K562 (cell line): ENCODE results near the gene PCED1B. TPM values are rescaled to one million over a fixed set of nuclear protein-coding genes. Genes with fewer than 3 reads are reported as not detected.

ENCODE experiments used
- ATAC-seq: fragments of 200-7000 bp; cut with Tn5 transposase; 3 replicates; pipeline ENCODE4 v1.9.1; 2020; ENCODE audit warnings: moderate library complexity
- BruUV-seq: library from RNA; stranded (reverse); fragments of 400-500 nt; replicated peaks from 2 replicates; lab custom pipeline; 2021; lab: Mats Ljungman, UMichigan
- CTCF ChIA-PET: fragments of 300-600 bp; formaldehyde crosslinking; extraction: SDS; loops from one replicate; lab custom pipeline; 2021; ENCODE audit warnings: low intra/inter-chr PET ratio; lab: Yijun Ruan, JAX
- POLR2A ChIA-PET: fragments of 300-600, 350-650 bp; sonication (Branson Sonifier 250); formaldehyde crosslinking; extraction: SDS; loops from one replicate; lab custom pipeline; 2021; ENCODE audit warnings: antibody characterized with exemption, inconsistent platforms; lab: Yijun Ruan, JAX
- DNase-seq, 4 experiments: peaks; one replicate each; pipeline versions ENCODE4 v3.0.0 to v3.0.0-alpha.2; 2011 to 2018; ENCODE audit warnings: low spot score in 3 of 4, mixed read lengths in 3 of 4; ENCODE audit errors: extremely low read depth in 1 of 4
- FAIRE-seq: peaks from 2 replicates; lab custom pipeline; 2011; peaks lifted over from hg19 to GRCh38; lab: Jason Lieb, UNC
- H2AFZ ChIP-seq: 2 replicates; pipeline ENCODE4 v1.6.0; 2011; ENCODE audit warnings: low read depth, low read length, control low read depth, inconsistent platforms
- H3K27ac ChIP-seq: fragments of 200-600 bp; 3 replicates; pipeline ENCODE4 v1.8.0; 2011; ENCODE audit warnings: low read depth, mild to moderate bottlenecking, control low read depth, inconsistent platforms, low read length, moderate library complexity, mixed read lengths; ENCODE audit errors: extremely low read depth
- H3K27me3 ChIP-seq, 2 experiments: fragments of 300-600 bp in 1 of 2; 2 replicates in 1 of 2; 3 replicates in 1 of 2; pipeline versions ENCODE4 v1.6.0 to v1.8.0; 2011; ENCODE audit warnings: inconsistent platforms in 2 of 2, low read length in 2 of 2, mild to moderate bottlenecking in 1 of 2, mixed read lengths in 1 of 2, moderate library complexity in 1 of 2; ENCODE audit not compliant: control insufficient read depth in 2 of 2, insufficient read depth in 2 of 2
- H3K36me3 ChIP-seq: fragments of 300-600 bp; 3 replicates; pipeline ENCODE4 v1.8.0; 2011; ENCODE audit warnings: mild to moderate bottlenecking, low read length, inconsistent platforms; ENCODE audit not compliant: control insufficient read depth, insufficient read depth
- H3K4me1 ChIP-seq, 2 experiments: fragments of 200-600 bp in 1 of 2; replicated peaks in 1 of 2; 2 replicates in 1 of 2; 3 replicates in 1 of 2; pipeline versions ENCODE4 v1.5.1 to v1.8.0; 2011; ENCODE audit warnings: inconsistent platforms in 2 of 2, low read length in 2 of 2, mild to moderate bottlenecking in 1 of 2, mixed read lengths in 1 of 2, moderate library complexity in 1 of 2; ENCODE audit not compliant: control insufficient read depth in 2 of 2, insufficient read depth in 2 of 2
- H3K4me2 ChIP-seq: 2 replicates; pipeline ENCODE4 v1.6.1; 2011; ENCODE audit warnings: low read length, control low read depth, inconsistent platforms, mixed read lengths; ENCODE audit not compliant: insufficient read depth
- H3K4me3 ChIP-seq: fragments of 200-600 bp; sonication (generic), shearing (Covaris generic); 2 replicates; pipeline ENCODE4 v1.5.1; 2016; ENCODE audit warnings: control low read depth, inconsistent platforms
- H3K79me2 ChIP-seq: fragments of 200-600 bp; 3 replicates; pipeline ENCODE4 v1.8.0; 2011; ENCODE audit warnings: low read length, inconsistent platforms; ENCODE audit not compliant: control insufficient read depth, insufficient read depth
- H3K9ac ChIP-seq, 2 experiments: 2 replicates each; pipeline versions ENCODE4 v1.6.0 to v1.6.1; 2011; ENCODE audit warnings: low read depth in 2 of 2, low read length in 2 of 2, control low read depth in 1 of 2, inconsistent platforms in 1 of 2, mild to moderate bottlenecking in 1 of 2, mixed read lengths in 1 of 2; ENCODE audit not compliant: insufficient read depth in 1 of 2
- H3K9me1 ChIP-seq: one replicate; pipeline ENCODE4 v1.6.0; 2011; ENCODE audit warnings: inconsistent platforms, mild to moderate bottlenecking, low read length, moderate library complexity; ENCODE audit not compliant: control insufficient read depth, insufficient read depth
- H3K9me3 ChIP-seq: replicated peaks from 2 replicates; pipeline ENCODE4 v1.5.1; 2011; ENCODE audit warnings: low read depth, low read length, inconsistent platforms; ENCODE audit not compliant: control insufficient read depth, insufficient read depth
- H4K20me1 ChIP-seq: replicated peaks from 2 replicates; pipeline ENCODE4 v1.6.1; 2011; ENCODE audit warnings: low read length, inconsistent platforms, mixed read lengths; ENCODE audit not compliant: control insufficient read depth, insufficient read depth
- ARID1B ChIP-seq: fragments of 450-650 bp; IDR thresholded peaks from 2 replicates; pipeline ENCODE4 v1.6.1; 2016; ENCODE audit warnings: antibody characterized with exemption, mild to moderate bottlenecking, inconsistent platforms
- CREM ChIP-seq: IDR thresholded peaks from 2 replicates; pipeline ENCODE4 v1.6.1; 2014; ENCODE audit warnings: antibody characterized with exemption, low read depth
- STAT6 ChIP-seq: sonication (generic); formaldehyde crosslinking; IDR thresholded peaks from 2 replicates; pipeline ENCODE4 v1.8.1; 2023; ENCODE audit warnings: mild to moderate bottlenecking, missing genetic modification reagents
- YY1 ChIP-seq, 3 experiments: IDR thresholded peaks; 2 replicates each; pipeline ENCODE4 v1.6.1; 2011; ENCODE audit warnings: low read length in 2 of 3, mild to moderate bottlenecking in 2 of 3, moderate library complexity in 2 of 3, borderline replicate concordance in 1 of 3, control low read depth in 1 of 3, low read depth in 1 of 3; ENCODE audit not compliant: insufficient read depth in 3 of 3, insufficient replicate concordance in 2 of 3, control insufficient read depth in 1 of 3, insufficient read length in 1 of 3; ENCODE audit errors: extremely low read depth in 1 of 3
- ZNF146 ChIP-seq: IDR thresholded peaks from one replicate; pipeline ENCODE4 v1.6.1; 2018; ENCODE audit warnings: missing compliant biosample characterization; ENCODE audit not compliant: unreplicated experiment
- ZNF217 ChIP-seq: sonication (generic); formaldehyde crosslinking; IDR thresholded peaks from 2 replicates; pipeline ENCODE4 v1.8.0; 2022; ENCODE audit warnings: mild to moderate bottlenecking, missing genetic modification reagents
- WGBS: fragments of 100-300 bp; shearing (Covaris generic); methylation state at CpG from one replicate; pipeline ENCODE4 v1.1.6; 2016; ENCODE audit warnings: low coverage, mixed read lengths; ENCODE audit not compliant: insufficient coverage; ENCODE audit errors: missing lambda C conversion rate; 5-methylcytosine and 5-hydroxymethylcytosine counted together
- in situ Hi-C: fragments of 300-500 bp; cut with MboI; formaldehyde crosslinking; loops from 4 replicates; pipeline ENCODE4 v1.15.0; 2018; ENCODE audit warnings: inconsistent platforms, mixed read lengths
- intact Hi-C: fragments of 100-400 bp; cut with micrococcal nuclease; formaldehyde crosslinking; loops from 2 replicates; pipeline ENCODE4 v1.14.2; 2022
- polyA plus RNA-seq, 8 experiments: library from polyadenylated mRNA; depleted of rRNA in 4 of 8; stranded (reverse) in 5 of 8; unstranded in 3 of 8; fragments of >200 nt; fragmentation: Nextera tagmentation in 2 of 8; fragmentation: Illumina TruSeq in 1 of 8; extraction: Ambion mirVana in 2 of 8; extraction: Trizol in 1 of 8; gene quantifications; 2 replicates each; pipeline versions ENCODE4 v1.2.1 to v1.2.3, GENCODE V29; 2011 to 2014; ENCODE audit warnings: inconsistent platforms in 1 of 8, missing spikeins in 1 of 8
- total RNA-seq, 7 experiments: library from RNA; depleted of rRNA in 6 of 7; stranded (reverse); fragments of >200 nt in 6 of 7; fragmentation: Illumina TruSeq in 2 of 7; extraction: Trizol in 2 of 7; gene quantifications; 2 replicates each; pipeline versions ENCODE4 v1.2.1 to v1.2.3, GENCODE V29; 2011 to 2021; ENCODE audit warnings: low replicate concordance in 1 of 7
- TF ChIP-seq, protein P1 (sequence below): sonication (generic); formaldehyde crosslinking; IDR thresholded peaks from 2 replicates; pipeline ENCODE4 v1.8.0; 2023; ENCODE audit warnings: missing genetic modification reagents, mild to moderate bottlenecking, borderline replicate concordance
- TF ChIP-seq, protein P2 (sequence below): fragments of 450-650 bp; formaldehyde crosslinking; IDR thresholded peaks from 2 replicates; pipeline ENCODE4 v1.4.0; 2020; ENCODE audit warnings: mild to moderate bottlenecking

PCED1B gene
- total and polyA plus RNA-seq, 9 of the 15 experiments (the other 6 are each of a cell fraction or from before 2014, with no cell fraction given) = 1.2 to 9.3 (median 2.5) TPM

GRCh38 chr12:47052274-47052673, 27.1 kb upstream of the PCED1B start:
- WGBS = 3% methylated on average over 2 of the region's 2 CpGs
- no TSS peak for BruUV-seq
- H3K79me2 ChIP-seq = no peaks in the 10 kb centered on the region
- H3K9ac ChIP-seq = no peak overlapping the region
- H2AFZ ChIP-seq = no peak overlapping the region
- no peak overlapping the region for H3K27ac ChIP-seq
- H3K9me3 ChIP-seq = peaks cover 3% of the 10 kb centered on the region
- intact Hi-C loops (no loop called here), in situ Hi-C loops (no loop called here)
- H3K9me1 ChIP-seq = no peaks in the 10 kb centered on the region
- FAIRE-seq = no peak
- H3K4me1 ChIP-seq = peaks cover 0 to 9% of the 10 kb centered on the region in 2 experiments; a peak in 2 of 5 replicates
- no peak for ATAC-seq
- H3K4me2 ChIP-seq = no peak overlapping the region
- POLR2A ChIA-PET = interaction anchor here (0.5 to 2.3 kb wide), 3 partner anchors 19 to 1298 kb away, joined by 3 to 6 read pairs (median 3); no protein-coding TSS in a partner anchor
- no peaks in the 10 kb centered on the region for H3K27me3 ChIP-seq
- H3K4me3 ChIP-seq = no peak overlapping the region
- peak in 1 of 4 experiments; percentile 26 for DNase-seq
- CTCF ChIA-PET = no interaction called here
- H3K36me3 ChIP-seq = no peaks in the 10 kb centered on the region
- no peaks in the 10 kb centered on the region for H4K20me1 ChIP-seq
- TF ChIP-seq, protein P1, sequence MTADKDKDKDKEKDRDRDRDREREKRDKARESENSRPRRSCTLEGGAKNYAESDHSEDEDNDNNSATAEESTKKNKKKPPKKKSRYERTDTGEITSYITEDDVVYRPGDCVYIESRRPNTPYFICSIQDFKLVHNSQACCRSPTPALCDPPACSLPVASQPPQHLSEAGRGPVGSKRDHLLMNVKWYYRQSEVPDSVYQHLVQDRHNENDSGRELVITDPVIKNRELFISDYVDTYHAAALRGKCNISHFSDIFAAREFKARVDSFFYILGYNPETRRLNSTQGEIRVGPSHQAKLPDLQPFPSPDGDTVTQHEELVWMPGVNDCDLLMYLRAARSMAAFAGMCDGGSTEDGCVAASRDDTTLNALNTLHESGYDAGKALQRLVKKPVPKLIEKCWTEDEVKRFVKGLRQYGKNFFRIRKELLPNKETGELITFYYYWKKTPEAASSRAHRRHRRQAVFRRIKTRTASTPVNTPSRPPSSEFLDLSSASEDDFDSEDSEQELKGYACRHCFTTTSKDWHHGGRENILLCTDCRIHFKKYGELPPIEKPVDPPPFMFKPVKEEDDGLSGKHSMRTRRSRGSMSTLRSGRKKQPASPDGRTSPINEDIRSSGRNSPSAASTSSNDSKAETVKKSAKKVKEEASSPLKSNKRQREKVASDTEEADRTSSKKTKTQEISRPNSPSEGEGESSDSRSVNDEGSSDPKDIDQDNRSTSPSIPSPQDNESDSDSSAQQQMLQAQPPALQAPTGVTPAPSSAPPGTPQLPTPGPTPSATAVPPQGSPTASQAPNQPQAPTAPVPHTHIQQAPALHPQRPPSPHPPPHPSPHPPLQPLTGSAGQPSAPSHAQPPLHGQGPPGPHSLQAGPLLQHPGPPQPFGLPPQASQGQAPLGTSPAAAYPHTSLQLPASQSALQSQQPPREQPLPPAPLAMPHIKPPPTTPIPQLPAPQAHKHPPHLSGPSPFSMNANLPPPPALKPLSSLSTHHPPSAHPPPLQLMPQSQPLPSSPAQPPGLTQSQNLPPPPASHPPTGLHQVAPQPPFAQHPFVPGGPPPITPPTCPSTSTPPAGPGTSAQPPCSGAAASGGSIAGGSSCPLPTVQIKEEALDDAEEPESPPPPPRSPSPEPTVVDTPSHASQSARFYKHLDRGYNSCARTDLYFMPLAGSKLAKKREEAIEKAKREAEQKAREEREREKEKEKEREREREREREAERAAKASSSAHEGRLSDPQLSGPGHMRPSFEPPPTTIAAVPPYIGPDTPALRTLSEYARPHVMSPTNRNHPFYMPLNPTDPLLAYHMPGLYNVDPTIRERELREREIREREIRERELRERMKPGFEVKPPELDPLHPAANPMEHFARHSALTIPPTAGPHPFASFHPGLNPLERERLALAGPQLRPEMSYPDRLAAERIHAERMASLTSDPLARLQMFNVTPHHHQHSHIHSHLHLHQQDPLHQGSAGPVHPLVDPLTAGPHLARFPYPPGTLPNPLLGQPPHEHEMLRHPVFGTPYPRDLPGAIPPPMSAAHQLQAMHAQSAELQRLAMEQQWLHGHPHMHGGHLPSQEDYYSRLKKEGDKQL (CRISPR knock-in tag) = no peak
- TF ChIP-seq CREM (no peak), YY1 (IDR thresholded peaks at IDR 0.05; ENCODE audit: borderline replicate concordance in 1 of 3, control insufficient read depth in 1 of 3, extremely low read depth in 1 of 3, insufficient read depth in 3 of 3, insufficient read length in 1 of 3, insufficient replicate concordance in 2 of 3, low read depth in 1 of 3, low read length in 2 of 3) (no peak), STAT6 (CRISPR knock-in tag) (no peak), ZNF146 (CRISPR knock-in tag) (no peak), ARID1B (peak; percentile 71), ZNF217 (no peak)
- TF ChIP-seq, protein P2, sequence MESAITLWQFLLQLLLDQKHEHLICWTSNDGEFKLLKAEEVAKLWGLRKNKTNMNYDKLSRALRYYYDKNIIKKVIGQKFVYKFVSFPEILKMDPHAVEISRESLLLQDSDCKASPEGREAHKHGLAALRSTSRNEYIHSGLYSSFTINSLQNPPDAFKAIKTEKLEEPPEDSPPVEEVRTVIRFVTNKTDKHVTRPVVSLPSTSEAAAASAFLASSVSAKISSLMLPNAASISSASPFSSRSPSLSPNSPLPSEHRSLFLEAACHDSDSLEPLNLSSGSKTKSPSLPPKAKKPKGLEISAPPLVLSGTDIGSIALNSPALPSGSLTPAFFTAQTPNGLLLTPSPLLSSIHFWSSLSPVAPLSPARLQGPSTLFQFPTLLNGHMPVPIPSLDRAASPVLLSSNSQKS = no peak
